Mesothelial cell of epicardium (in vitro differentiated cells): ENCODE data around the gene HOXD1. TPM values are rescaled to one million over a fixed set of nuclear protein-coding genes. Genes with fewer than 3 reads are reported as not detected.

Experiments used
- DNase-seq, 2 experiments: peaks; one replicate each; pipeline ENCODE4 v3.0.0; 2021; ENCODE audit warnings: low spot score in 2 of 2; ENCODE audit not compliant: unreplicated experiment in 2 of 2
- H3K27ac Mint-ChIP-seq: 2 replicates; pipeline ENCODE4 v1.8.0; 2021; ENCODE audit warnings: mixed read lengths
- H3K27me3 Mint-ChIP-seq: 2 replicates; pipeline ENCODE4 v1.8.0; 2021; ENCODE audit warnings: low read depth, mixed read lengths
- H3K36me3 Mint-ChIP-seq: 2 replicates; pipeline ENCODE4 v1.8.0; 2021; ENCODE audit warnings: mixed read lengths
- H3K4me1 Mint-ChIP-seq: 2 replicates; pipeline ENCODE4 v1.8.0; 2021; ENCODE audit warnings: mixed read lengths
- H3K4me3 Mint-ChIP-seq: 2 replicates; pipeline ENCODE4 v1.8.0; 2021; ENCODE audit warnings: mild to moderate bottlenecking, moderate library complexity, mixed read lengths
- H3K9me3 Mint-ChIP-seq: 2 replicates; pipeline ENCODE4 v1.8.0; 2021; ENCODE audit warnings: mixed read lengths
- total RNA-seq: library from RNA; stranded (reverse); gene quantifications from 3 replicates; pipeline ENCODE4 v1.2.1, GENCODE V29; 2021
- TF ChIP-seq, protein P1 (sequence below): fragments of 200-600 bp; sonication (generic); IDR thresholded peaks from one replicate; pipeline ENCODE4 v1.5.0; 2021; ENCODE audit warnings: antibody characterized with exemption; ENCODE audit not compliant: unreplicated experiment

HOXD1 gene
- total RNA-seq, 1 donor from 2014 or later: not detected

- H3K4me3 Mint-ChIP-seq: peak overlapping the region; percentile 20
- DNase-seq: no peak
- no peaks in the 10 kb centered on the region for H3K9me3 Mint-ChIP-seq
- H3K36me3 Mint-ChIP-seq: no peaks in the 10 kb centered on the region
- TF ChIP-seq, protein P1, sequence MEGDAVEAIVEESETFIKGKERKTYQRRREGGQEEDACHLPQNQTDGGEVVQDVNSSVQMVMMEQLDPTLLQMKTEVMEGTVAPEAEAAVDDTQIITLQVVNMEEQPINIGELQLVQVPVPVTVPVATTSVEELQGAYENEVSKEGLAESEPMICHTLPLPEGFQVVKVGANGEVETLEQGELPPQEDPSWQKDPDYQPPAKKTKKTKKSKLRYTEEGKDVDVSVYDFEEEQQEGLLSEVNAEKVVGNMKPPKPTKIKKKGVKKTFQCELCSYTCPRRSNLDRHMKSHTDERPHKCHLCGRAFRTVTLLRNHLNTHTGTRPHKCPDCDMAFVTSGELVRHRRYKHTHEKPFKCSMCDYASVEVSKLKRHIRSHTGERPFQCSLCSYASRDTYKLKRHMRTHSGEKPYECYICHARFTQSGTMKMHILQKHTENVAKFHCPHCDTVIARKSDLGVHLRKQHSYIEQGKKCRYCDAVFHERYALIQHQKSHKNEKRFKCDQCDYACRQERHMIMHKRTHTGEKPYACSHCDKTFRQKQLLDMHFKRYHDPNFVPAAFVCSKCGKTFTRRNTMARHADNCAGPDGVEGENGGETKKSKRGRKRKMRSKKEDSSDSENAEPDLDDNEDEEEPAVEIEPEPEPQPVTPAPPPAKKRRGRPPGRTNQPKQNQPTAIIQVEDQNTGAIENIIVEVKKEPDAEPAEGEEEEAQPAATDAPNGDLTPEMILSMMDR: no peak
- no peak overlapping the region for H3K27ac Mint-ChIP-seq
- peaks cover 23% of the 10 kb centered on the region for H3K4me1 Mint-ChIP-seq
- peaks cover 96% of the 10 kb centered on the region for H3K27me3 Mint-ChIP-seq
Measured at GRCh38 chr2:176160251-176160985, 28.1 kb upstream of the HOXD1 start.

- Mint-ChIP-seq H3K27ac (no peak overlapping the region), H3K4me3 (no peak overlapping the region), H3K27me3 (peaks cover 96% of the 10 kb centered on the region), H3K36me3 (no peaks in the 10 kb centered on the region), H3K9me3 (no peaks in the 10 kb centered on the region), H3K4me1 (peaks cover 29% of the 10 kb centered on the region)
- DNase-seq: no peak
- TF ChIP-seq, protein P1: no peak
Measured at GRCh38 chr2:176160986-176161824, 27.3 kb upstream of the HOXD1 start.

DNA sequence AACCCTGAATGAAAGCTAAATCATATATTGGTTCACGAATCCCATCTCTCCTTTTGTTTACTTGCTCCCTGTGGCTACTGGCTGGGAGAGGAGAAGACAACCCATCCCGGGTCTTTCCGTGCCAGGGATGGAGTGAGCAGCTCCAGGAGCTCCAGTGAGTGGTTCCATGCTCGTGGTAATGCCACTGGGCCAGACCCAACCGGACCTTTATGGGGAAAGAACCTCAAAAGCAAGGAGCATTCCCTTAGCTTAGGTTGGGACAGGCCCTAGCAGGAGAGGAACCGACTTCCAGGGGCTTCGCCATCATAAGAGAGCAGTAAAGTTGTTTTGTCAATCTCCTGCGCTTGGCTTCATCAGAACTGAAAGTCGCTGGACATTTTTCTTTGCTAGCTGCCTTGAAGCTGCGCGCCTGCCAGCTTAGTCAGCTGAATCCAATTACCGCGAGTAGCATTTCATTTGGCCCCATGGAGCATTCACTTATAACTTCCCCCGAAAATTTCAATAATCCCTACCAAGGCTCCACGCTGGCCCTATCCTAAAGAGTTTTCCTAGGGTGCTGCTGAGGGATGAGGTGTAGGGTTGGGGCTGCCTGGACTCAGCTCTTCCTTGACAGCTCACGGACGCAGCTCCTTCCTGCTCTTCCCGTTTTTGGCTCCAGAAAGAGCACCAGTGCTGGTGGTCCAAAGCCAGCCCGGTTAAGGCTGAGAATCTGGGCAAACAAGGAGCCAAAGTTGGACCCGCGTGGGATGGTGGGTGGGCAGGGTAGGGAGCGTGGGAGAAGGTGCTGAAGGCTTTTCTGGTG lies 26.4 kb upstream of the HOXD1 start:
- H3K9me3 Mint-ChIP-seq: no peaks in the 10 kb centered on the region
- DNase-seq: no peak
- H3K36me3 Mint-ChIP-seq: no peaks in the 10 kb centered on the region
- TF ChIP-seq, protein P1: no peak
- peaks cover 29% of the 10 kb centered on the region for H3K4me1 Mint-ChIP-seq
- H3K27ac Mint-ChIP-seq: no peak overlapping the region
- H3K4me3 Mint-ChIP-seq: no peak overlapping the region
- peaks cover 97% of the 10 kb centered on the region for H3K27me3 Mint-ChIP-seq

DNA sequence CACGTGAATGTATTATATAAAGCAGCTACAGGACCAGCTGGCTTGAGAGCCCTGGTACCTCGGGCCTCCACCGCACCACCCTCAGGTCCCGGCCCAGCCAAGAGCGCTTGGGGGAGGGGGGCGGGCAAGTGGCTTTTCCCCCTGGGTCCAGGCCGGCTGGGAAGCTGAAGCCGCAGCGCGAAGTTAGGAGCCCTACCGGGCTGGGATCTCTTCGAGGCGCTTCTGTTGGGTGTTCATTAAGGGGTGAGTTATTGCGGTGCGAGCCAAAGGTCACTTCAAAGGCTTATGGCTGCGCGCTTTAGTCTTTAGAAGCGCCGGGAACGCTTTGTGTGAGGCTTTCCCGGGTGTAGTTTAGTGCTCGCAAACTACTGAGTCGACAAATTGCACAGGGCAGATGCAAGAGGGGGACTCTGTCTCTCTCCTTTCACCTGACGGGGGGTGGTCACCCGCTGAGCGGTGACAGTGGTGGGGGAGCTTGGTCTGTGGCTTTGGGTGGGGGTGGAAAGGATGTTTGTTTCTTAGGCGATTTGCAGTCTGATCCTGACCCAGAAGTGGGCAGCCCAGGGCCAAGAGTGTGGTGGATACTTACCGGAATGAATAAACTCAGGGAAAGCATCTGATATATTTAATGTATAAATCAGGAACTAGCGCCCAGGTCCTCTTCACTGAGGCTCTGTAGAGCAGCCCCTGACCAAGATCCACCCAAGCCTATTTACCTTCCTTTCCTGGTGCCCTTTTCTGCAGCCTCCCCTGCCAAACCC lies 25.4 kb upstream of the HOXD1 start:
- H3K27ac Mint-ChIP-seq: no peak overlapping the region
- DNase-seq: no peak
- H3K27me3 Mint-ChIP-seq: peaks cover 98% of the 10 kb centered on the region
- peaks cover 22% of the 10 kb centered on the region for H3K4me1 Mint-ChIP-seq
- TF ChIP-seq, protein P1: no peak
- no peaks in the 10 kb centered on the region for H3K9me3 Mint-ChIP-seq
- H3K36me3 Mint-ChIP-seq: no peaks in the 10 kb centered on the region
- no peak overlapping the region for H3K4me3 Mint-ChIP-seq

DNA sequence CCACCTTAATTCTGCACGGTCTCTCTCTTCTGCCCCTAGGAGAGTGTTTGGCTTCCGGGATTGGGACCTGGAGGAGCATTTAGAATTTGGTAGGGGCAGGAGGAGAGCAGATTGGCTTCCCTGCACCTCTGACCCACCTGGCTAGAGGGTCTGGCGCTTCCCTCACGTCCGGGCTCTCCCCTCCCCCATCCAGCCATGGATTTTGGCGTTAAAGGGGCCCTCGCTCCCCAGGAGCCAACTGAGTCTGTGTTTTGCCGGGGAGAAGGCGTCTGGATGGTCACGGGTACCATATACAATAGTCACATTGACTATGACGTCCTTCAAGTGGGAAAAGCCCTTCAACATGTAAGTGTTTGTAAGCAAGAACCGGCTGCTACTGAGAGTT lies 24.8 kb upstream of the HOXD1 start:
- Mint-ChIP-seq H3K27ac (no peak overlapping the region), H3K4me3 (no peak overlapping the region), H3K9me3 (no peaks in the 10 kb centered on the region), H3K27me3 (peaks cover 98% of the 10 kb centered on the region), H3K4me1 (peaks cover 19% of the 10 kb centered on the region), H3K36me3 (no peaks in the 10 kb centered on the region)
- TF ChIP-seq, protein P1: no peak
- no peak for DNase-seq
